ENCODE results near the gene CFAP70. TPM values are rescaled to one million over a fixed set of nuclear protein-coding genes. Genes with fewer than 3 reads are reported as not detected.

CFAP70 gene
- total and polyA plus RNA-seq, 2 experiments from 2014 or later: 0.43 to 0.65 TPM

GRCh38 chr10:73388228-73388627, 29.6 kb upstream of the CFAP70 start:
- H3K27me3 ChIP-seq (replicated peaks; ENCODE audit: insufficient read depth): no peaks in the 10 kb centered on the region
- H4K20me1 ChIP-seq (ENCODE audit: insufficient read depth): no peaks in the 10 kb centered on the region; the same call in 1 of the 2 replicates
- no peak overlapping the region for H3K27ac ChIP-seq
- H3K9me2 ChIP-seq (ENCODE audit: insufficient read depth): no peaks in the 10 kb centered on the region
- no peak for DNase-seq
- peaks cover 50% of the 10 kb centered on the region for H3K79me2 ChIP-seq (ENCODE audit: insufficient read depth)
- no peak overlapping the region for H3K4me3 ChIP-seq
- H2AFZ ChIP-seq: no peak overlapping the region
- peaks cover 63% of the 10 kb centered on the region for H3K36me3 ChIP-seq (ENCODE audit: low read depth)
- H3K4me1 ChIP-seq (ENCODE audit: insufficient read depth): no peaks in the 10 kb centered on the region
- no peak overlapping the region for H3K9ac ChIP-seq
- no peaks in the 10 kb centered on the region for H3K9me3 ChIP-seq (ENCODE audit: low read depth)
- in situ Hi-C loops (cut with MboI): no loop called here
- no peak overlapping the region for H3K4me2 ChIP-seq (ENCODE audit: unreplicated experiment)
- WGBS, 2 experiments (ENCODE audit: low coverage in 1 of 2, low lambda C conversion rate in 2 of 2, missing lambda C conversion rate in 2 of 2): 87 to 92% methylated on average over 4 of the region's 4 CpGs
- no peaks in the 10 kb centered on the region for H3F3A ChIP-seq (ENCODE audit: insufficient read depth)
- no peak for TF ChIP-seq EZH2 (IDR thresholded peaks at IDR 0.05; ENCODE audit: insufficient read depth, poor library complexity, severe bottlenecking)
- TF ChIP-seq EZH2phosphoT487 (IDR thresholded peaks at IDR 0.05; ENCODE audit: insufficient read depth, low read depth): no peak

DNA sequence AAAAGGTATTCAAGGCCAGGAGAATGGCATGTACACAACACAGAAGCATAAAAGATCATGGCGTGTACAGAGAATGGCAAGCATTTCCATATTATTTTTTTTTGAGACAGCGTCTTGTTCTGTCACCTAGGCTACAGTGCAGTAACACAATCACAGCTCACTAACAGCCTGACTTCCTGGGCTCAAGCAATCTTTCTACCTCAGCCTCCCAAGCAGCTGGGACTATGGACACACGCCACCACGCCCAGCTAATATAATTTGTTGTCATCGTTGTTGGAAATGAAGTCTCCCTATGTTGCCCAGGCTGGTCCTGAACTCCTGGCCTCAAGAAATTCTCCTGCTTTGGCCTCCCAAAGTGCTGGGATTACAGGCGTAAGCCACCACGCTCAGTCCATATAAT, 27.9 kb upstream of the CFAP70 start:
- Histone ChIP-seq H2AFZ (no peak overlapping the region), H3K79me2 (ENCODE audit: insufficient read depth) (peaks cover 38% of the 10 kb centered on the region), H3K27me3 (replicated peaks; ENCODE audit: insufficient read depth) (no peaks in the 10 kb centered on the region), H3K9me2 (ENCODE audit: insufficient read depth) (no peaks in the 10 kb centered on the region), H3K4me1 (ENCODE audit: insufficient read depth) (no peaks in the 10 kb centered on the region), H3K4me3 (no peak overlapping the region), H3K9me3 (ENCODE audit: low read depth) (no peaks in the 10 kb centered on the region), H3F3A (ENCODE audit: insufficient read depth) (no peaks in the 10 kb centered on the region), H3K27ac (no peak overlapping the region), H4K20me1 (ENCODE audit: insufficient read depth) (no peaks in the 10 kb centered on the region; the same call in 1 of the 2 replicates), H3K9ac (no peak overlapping the region), H3K4me2 (ENCODE audit: unreplicated experiment) (no peak overlapping the region), H3K36me3 (ENCODE audit: low read depth) (peaks cover 74% of the 10 kb centered on the region)
- WGBS, 2 experiments (ENCODE audit: low coverage in 1 of 2, low lambda C conversion rate in 2 of 2, missing lambda C conversion rate in 2 of 2): 97 to 98% methylated on average over 7 of the region's 7 CpGs
- no peak for TF ChIP-seq EZH2 (IDR thresholded peaks at IDR 0.05; ENCODE audit: insufficient read depth, poor library complexity, severe bottlenecking)
- no peak for TF ChIP-seq EZH2phosphoT487 (IDR thresholded peaks at IDR 0.05; ENCODE audit: insufficient read depth, low read depth)
- no peak for DNase-seq
- in situ Hi-C loops (cut with MboI): no loop called here

- H3K9me3 ChIP-seq (ENCODE audit: low read depth): no peaks in the 10 kb centered on the region
- H3K27ac ChIP-seq: no peak overlapping the region
- H3K36me3 ChIP-seq (ENCODE audit: low read depth): peaks cover 81% of the 10 kb centered on the region
- no peak for TF ChIP-seq EZH2phosphoT487 (IDR thresholded peaks at IDR 0.05; ENCODE audit: insufficient read depth, low read depth)
- TF ChIP-seq EZH2 (IDR thresholded peaks at IDR 0.05; ENCODE audit: insufficient read depth, poor library complexity, severe bottlenecking): no peak
- peaks cover 3% of the 10 kb centered on the region for H3K79me2 ChIP-seq (ENCODE audit: insufficient read depth)
- in situ Hi-C loops (cut with MboI): no loop called here
- no peaks in the 10 kb centered on the region for H4K20me1 ChIP-seq (ENCODE audit: insufficient read depth)
- 100% methylated on average over 1 of the region's 1 CpG for WGBS, 2 experiments (ENCODE audit: low coverage in 1 of 2, low lambda C conversion rate in 2 of 2, missing lambda C conversion rate in 2 of 2)
- H3K4me2 ChIP-seq (ENCODE audit: unreplicated experiment): no peak overlapping the region
- H3K4me3 ChIP-seq: no peak overlapping the region
- no peak overlapping the region for H2AFZ ChIP-seq
- H3K4me1 ChIP-seq (ENCODE audit: insufficient read depth): no peaks in the 10 kb centered on the region
- no peak overlapping the region for H3K9ac ChIP-seq
- no peaks in the 10 kb centered on the region for H3K27me3 ChIP-seq (replicated peaks; ENCODE audit: insufficient read depth)
- 0 out of 2 replicates have a peak, but pooled peaks cover 9% of the 10 kb centered on the region for H3F3A ChIP-seq (ENCODE audit: insufficient read depth)
- DNase-seq: no peak
- H3K9me2 ChIP-seq (ENCODE audit: insufficient read depth): no peaks in the 10 kb centered on the region
Measured at GRCh38 chr10:73379064-73379748, 20.5 kb upstream of the CFAP70 start.

- Histone ChIP-seq H3K4me2 (ENCODE audit: unreplicated experiment) (no peak overlapping the region), H3K9me2 (ENCODE audit: insufficient read depth) (no peaks in the 10 kb centered on the region), H3K4me3 (no peak overlapping the region), H3K36me3 (ENCODE audit: low read depth) (peaks cover 68% of the 10 kb centered on the region), H3K9ac (no peak overlapping the region), H3F3A (ENCODE audit: insufficient read depth) (0 out of 2 replicates have a peak, but pooled peaks cover 9% of the 10 kb centered on the region), H2AFZ (no peak overlapping the region), H3K79me2 (ENCODE audit: insufficient read depth) (peaks cover 3% of the 10 kb centered on the region), H3K27ac (no peak overlapping the region), H3K27me3 (replicated peaks; ENCODE audit: insufficient read depth) (no peaks in the 10 kb centered on the region), H3K4me1 (ENCODE audit: insufficient read depth) (no peaks in the 10 kb centered on the region), H4K20me1 (ENCODE audit: insufficient read depth) (no peaks in the 10 kb centered on the region; the same call in 1 of the 2 replicates), H3K9me3 (ENCODE audit: low read depth) (no peaks in the 10 kb centered on the region)
- in situ Hi-C loops (cut with MboI): no loop called here
- no peak for DNase-seq
- 71 to 75% methylated on average over 3 of the region's 3 CpGs for WGBS, 2 experiments (ENCODE audit: low coverage in 1 of 2, low lambda C conversion rate in 2 of 2, missing lambda C conversion rate in 2 of 2)
- TF ChIP-seq EZH2 (IDR thresholded peaks at IDR 0.05; ENCODE audit: insufficient read depth, poor library complexity, severe bottlenecking): no peak
- TF ChIP-seq EZH2phosphoT487 (IDR thresholded peaks at IDR 0.05; ENCODE audit: insufficient read depth, low read depth): no peak
Measured at GRCh38 chr10:73376679-73377078, 18.0 kb upstream of the CFAP70 start.

Measured in GM23248 (cell line).